Pons (tissue), 1 donor: ENCODE data around the gene KRT75.

Experiments used
- DNase-seq: peaks from one replicate; pipeline ENCODE4 v3.0.0-alpha.2; 2016; ENCODE audit warnings: low spot score

The KRT75 gene

GRCh38 chr12:52439845-52440244 is 5.7 kb upstream of the KRT75 start:
- no peak for DNase-seq

GRCh38 chr12:52439420-52439819 is 5.2 kb upstream of the KRT75 start:
- DNase-seq, result no peak

GRCh38 chr12:52438305-52439301 is 4.4 kb upstream of the KRT75 start:
- DNase-seq, result no peak

- no peak for DNase-seq
These were observed 3.3 kb upstream of the KRT75 start for GRCh38 chr12:52437508-52437907.

GRCh38 chr12:52436828-52437474 is 2.8 kb upstream of the KRT75 start:
- DNase-seq, result no peak

GRCh38 chr12:52436000-52436827 is 2.0 kb upstream of the KRT75 start:
- DNase-seq, result no peak

- DNase-seq, result no peak
These were observed 1.5 kb upstream of the KRT75 start for GRCh38 chr12:52435659-52435999.

GRCh38 chr12:52434760-52435530 is 774 bp upstream of the KRT75 start:
- DNase-seq, result no peak

GRCh38 chr12:52433501-52434080 is 580 bp downstream of the KRT75 start:
- DNase-seq, result no peak

GRCh38 chr12:52432559-52433207 is 1.5 kb downstream of the KRT75 start:
- DNase-seq, result no peak

GRCh38 chr12:52428121-52428520 is 6.0 kb downstream of the KRT75 start:
- no peak for DNase-seq

- no peak for DNase-seq
These were observed 7.1 kb downstream of the KRT75 start for GRCh38 chr12:52427083-52427482.

GRCh38 chr12:52426034-52426433 is 8.1 kb downstream of the KRT75 start:
- DNase-seq, result no peak

GRCh38 chr12:52425466-52425865 is 8.7 kb downstream of the KRT75 start:
- no peak for DNase-seq

GRCh38 chr12:52423661-52424500 is 10.3 kb downstream of the KRT75 start:
- no peak for DNase-seq

- no peak for DNase-seq
These were observed 11.1 kb downstream of the KRT75 start for GRCh38 chr12:52423035-52423434.

- no peak for DNase-seq
These were observed 14.5 kb downstream of the KRT75 start for GRCh38 chr12:52419656-52420055.

- no peak for DNase-seq
These were observed 15.5 kb downstream of the KRT75 start for GRCh38 chr12:52418576-52419110.

- DNase-seq, result no peak
These were observed 16.4 kb downstream of the KRT75 start for GRCh38 chr12:52417740-52418139.

- no peak for DNase-seq
These were observed 17.4 kb downstream of the KRT75 start for GRCh38 chr12:52416795-52417194.
